NOMO-1 treated with DMSO at 0.1 percent for 48 hours (cell line): ENCODE results near the gene SLC1A3.
A peak's percentile ranks its signal among the peaks of the same experiment; 100 is the strongest.

Experiments used
- DNase-seq: peaks from one replicate; lab custom pipeline; 2025; ENCODE audit not compliant: unreplicated experiment; lab: John Stamatoyannopoulos, UW

Gene SLC1A3

DNA sequence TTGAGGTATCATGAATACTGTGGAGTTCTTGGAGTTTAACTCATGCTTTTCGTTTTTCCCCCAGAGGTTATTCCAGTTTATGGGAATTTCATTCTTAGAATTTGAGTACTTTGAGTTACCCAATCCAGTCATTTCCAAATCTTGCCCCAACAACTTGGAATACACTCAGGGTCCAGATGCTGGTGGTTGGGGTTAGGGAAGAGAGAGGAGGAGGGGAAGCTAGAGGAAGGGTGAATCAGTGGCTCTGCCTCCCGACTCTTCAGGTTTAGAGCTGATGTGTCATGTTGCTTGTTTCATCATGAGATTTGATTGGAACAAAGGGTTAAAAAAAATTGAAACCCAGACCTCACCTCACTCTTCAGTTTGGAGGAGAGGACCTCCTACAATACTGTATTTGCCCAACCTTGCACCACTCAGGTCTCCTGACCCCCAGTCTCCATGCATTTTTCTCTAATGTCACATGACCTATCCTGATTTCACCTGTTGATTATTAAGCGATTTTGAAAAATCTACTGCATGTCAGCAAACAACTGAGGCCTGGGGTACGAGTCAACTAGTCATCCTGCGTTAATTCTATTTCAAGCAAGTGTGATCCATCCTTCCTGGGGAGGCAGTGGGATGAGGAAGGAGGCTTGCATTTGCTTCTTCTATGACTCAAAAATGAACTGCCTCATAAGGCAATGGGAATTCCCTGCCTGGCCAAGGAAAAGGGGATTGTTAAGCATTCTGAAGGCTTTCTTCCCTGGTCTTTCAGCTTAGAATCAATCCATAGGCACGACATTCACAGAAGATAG, 6.2 kb upstream of the SLC1A3 start:
- DNase-seq = no peak

DNA sequence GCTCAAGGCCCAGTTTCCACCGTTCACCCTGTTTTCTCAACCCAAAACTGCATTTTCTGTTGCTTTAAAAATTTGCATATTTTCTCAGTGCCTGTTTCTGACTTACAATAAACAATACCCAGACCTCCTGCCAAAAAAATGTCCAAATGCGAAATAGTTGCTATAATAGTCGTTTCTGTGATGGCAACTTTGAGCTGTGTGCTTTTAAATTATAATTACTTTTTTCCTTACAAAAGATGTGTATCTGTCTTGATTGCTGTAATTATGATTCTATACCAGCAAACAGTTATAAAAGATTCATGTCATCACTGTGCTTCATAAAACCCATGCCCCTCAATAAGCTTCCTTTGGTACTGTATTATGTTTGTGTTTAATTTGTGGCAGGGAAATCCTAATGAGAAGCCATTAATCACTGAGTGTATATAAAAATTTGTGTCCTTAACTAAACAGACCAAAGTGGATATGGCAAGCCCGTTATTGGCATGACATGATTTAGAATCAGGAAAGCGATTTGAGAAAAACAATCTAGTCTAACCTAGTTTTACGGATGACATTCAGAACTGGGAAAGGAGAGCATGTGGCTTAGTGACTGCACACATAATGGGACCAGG, 5.4 kb upstream of the SLC1A3 start:
- DNase-seq = no peak

DNA sequence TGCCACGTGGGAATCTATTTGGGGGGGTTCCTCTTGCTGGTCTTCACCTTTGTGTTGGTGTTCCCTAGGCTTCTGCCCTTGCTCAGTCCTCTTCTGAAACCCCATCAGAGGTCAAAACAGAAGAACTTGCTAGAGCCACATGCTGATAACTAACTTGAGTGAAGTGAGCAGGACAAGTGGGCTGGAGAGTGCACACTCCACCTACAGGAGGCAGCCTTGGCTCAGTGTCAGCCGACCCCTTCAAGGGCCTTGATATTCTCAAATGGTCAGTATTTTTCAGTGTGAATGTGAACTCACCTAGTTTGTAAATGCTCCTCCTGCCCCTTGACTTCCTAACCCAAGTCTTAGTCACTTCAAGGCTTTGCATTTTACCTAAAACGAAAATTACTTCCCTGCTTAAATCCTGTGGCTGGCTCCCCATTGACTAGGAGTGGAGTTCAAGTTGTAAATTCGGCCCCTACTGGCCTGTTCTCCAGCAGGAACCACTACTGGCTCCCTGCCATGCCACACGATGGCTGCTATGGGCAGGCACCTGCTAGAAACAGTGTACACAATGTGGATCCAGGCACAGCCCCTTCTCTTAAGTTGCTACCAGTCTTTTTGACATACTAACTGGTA, 3.6 kb upstream of the SLC1A3 start:
- DNase-seq = peak; percentile 32

DNA sequence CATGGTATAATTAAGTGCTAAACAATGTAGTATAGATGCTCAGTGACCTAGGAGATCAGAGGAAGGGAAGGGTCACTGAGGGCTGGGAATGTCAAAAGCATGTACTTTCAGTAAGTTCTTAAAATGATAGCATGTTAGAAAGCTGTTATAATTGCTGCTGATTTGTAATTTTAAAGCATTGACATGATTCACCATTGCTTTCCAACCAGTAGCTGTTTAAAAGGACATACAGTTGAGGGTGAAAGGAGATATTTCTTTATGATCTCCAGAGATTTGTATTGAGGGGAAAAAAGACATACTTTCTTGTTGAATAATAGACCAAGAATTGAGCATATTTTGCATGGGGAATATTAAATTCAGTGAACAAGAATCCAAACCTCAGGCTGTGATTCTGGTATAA, 1.2 kb upstream of the SLC1A3 start:
- no peak for DNase-seq

DNA sequence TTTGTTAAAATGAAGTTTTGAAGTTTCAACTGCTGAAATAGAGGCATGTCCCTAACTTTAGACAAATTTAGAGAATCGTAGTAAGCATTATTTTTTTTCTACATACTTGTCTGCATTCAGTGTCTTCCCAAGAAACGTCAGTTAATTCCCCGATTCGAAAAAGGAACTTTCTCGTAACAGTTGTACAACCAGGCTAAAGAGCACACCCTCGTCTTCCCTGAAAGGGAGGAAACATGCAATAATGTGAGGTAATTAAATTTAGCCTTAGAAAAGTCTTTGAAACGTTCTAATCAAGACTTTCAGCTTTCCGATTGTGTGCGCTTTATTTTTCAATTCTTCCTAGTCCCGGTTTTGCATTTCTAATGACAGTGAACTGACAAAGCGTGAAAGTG, 374 bp upstream of the SLC1A3 start:
- peak; percentile 62 for DNase-seq

DNA sequence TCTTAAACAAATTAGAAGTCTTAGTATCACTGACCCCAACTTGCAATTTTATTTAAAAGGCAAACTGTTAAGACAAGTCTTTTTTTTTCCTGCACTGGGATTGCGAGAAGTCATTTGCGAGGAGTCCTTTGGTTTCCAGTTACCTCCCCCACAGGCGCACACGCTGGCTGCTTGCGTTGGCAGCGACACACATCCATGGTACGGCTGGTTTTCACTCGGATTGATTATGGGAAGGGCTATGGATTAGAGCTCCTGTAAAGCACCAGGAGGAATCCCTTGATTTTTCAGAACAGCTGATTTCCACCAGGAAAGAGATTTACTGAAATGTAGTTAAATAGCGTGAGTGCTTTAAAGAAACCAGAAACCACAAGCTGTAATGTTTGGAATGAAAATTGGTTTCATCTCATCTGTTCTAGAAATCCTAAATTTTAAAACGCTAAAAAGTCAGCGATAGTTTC, 737 bp downstream of the SLC1A3 start:
- DNase-seq = peak; percentile 55

DNA sequence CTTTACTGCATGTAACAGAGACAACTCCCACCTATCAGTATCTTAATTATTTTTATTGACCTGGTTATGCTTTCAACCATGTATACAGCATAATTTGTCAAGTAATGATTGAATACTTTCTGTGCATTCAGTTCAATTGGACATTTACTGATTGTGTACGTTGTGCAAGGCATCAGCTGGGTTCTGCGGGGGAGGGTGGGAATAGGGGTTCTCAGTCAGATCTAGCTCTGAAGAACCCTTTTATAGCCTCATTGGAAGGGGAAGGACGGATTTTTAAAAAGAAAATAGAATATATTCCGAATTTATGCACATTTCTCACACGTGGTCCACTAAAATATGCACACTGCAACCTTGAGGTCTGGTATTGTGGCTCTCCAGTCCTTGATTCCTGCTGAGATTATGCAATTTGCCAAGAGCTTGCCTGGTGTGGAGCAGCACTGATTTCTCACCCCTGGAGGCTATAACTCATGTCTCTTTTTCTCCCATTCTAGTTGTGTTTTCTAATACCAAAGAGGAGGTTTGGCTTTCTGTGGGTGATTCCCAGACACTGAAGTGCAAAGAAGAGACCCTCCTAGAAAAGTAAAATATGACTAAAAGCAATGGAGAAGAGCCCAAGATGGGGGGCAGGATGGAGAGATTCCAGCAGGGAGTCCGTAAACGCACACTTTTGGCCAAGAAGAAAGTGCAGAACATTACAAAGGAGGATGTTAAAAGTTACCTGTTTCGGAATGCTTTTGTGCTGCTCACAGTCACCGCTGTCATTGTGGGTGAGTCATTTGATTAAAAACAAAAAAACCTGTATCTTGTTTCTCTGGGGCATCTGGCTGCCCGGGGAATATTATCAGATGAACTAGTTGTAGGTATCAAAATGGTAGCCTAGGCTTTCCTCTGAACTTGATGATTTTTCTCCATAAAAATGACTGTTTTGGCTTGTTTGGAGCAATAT, 1.7 kb downstream of the SLC1A3 start:
- peak; percentile 19 for DNase-seq

DNA sequence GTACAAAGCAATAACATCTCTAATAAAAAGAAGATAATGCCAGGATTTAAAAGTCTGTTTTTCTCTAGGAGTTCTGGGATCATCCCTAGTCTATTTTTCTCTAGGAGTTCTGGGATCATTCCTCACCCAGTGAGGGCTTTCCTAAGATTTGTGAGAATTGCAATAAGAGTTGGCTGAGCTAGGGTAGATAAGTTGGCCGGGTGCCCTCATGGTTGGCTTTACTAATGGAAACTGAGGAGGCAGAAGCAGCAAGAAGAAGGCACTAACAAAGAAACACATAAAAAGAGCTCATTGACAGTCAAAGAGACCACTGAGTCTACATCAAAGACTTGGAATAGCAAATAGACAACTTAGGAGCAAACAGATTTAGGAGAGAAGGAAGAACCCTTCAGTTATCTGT, 4.2 kb downstream of the SLC1A3 start:
- no peak for DNase-seq

DNA sequence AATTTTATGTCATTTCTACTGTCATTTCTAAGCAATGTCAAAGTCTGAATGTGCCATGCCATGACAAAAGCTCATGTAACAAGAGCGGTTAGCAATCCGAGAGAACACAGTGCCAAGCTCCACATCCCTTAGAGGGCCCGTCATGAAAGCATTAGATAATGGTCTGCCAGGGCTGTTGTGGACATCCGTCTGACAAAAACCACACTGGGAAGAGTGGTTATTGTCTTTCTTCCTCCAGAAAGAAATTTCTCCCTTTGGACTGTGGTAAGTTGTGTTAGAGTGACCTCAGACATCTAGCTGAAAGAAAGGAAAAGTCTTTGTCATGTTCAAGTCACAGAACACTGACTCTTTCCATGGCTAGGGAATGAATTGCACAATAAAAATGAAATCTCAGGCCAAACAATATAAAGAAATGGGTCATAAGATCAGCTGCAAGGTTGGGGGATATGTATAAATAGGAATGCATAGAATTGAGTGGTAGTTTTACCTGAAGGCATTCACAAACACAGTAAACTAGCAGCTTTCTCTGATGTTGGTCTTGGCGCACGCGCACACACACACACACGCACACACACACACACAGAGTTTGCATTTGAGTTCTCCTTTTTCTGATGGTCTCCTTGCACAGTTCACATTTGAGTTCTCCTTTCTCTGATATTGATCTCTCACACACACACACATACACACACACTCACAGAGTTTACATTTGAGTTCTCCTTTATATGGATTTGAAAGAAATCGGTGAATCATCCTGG, 5.3 kb downstream of the SLC1A3 start:
- no peak for DNase-seq

DNA sequence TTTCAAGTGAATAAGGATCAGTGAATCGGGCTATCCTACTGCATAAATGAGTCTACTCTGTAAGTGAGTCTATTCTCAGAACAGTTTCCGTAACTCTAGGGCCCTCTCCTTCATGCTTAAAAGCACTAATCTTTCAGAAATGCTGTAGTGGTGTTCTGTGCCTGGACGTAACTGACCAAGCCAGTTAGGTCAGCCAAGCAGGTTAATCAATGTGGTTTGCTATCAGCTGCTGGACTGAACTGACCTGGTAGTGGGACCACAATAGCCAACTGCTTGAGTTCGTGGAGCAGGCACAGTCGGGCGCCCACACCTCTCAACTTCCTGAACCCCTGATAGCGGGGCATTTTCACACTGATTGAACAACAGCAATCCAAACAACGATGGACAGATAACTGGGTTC, 6.8 kb downstream of the SLC1A3 start:
- no peak for DNase-seq

DNA sequence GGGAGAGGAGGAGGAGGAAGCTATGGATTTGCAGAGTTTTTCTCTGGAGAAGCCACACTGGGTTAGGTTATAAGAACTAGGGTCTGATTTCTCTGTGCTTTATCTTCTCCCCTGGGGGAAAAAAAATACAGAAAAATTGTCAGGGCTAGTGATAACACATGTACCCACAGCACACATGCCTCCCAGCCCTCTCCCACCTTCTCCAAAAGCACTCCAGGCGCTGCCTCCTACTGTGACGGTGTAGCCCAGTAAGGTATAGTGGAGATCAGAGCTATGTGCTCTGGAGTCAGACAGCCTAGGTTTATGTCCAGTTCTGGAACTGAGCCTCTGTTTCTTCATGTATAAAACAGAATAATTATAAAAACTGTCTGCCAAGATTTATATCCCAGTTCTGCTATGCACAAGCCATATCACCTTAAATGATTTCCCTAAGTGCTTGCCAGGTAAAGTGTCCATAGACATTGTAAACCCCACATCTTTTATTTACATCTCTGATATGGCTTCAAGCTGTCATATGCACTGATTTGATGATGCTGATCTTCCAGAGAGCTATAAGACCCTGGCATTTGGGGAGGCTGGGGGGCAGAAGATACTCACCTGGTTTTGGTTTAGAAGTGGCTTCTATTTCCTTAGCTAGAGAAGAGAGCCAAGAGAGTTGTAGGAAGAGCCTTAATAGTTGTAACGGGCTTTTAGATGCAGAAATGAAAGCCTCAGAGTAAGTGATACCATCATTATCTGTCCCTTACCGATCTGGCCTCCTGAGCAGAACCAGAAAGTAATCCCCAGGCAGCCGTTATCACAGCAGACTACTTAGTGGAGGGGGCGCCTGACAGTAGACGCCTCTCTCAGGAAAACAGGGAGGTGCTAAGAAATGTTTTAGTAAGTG, 7.6 kb downstream of the SLC1A3 start:
- no peak for DNase-seq

DNA sequence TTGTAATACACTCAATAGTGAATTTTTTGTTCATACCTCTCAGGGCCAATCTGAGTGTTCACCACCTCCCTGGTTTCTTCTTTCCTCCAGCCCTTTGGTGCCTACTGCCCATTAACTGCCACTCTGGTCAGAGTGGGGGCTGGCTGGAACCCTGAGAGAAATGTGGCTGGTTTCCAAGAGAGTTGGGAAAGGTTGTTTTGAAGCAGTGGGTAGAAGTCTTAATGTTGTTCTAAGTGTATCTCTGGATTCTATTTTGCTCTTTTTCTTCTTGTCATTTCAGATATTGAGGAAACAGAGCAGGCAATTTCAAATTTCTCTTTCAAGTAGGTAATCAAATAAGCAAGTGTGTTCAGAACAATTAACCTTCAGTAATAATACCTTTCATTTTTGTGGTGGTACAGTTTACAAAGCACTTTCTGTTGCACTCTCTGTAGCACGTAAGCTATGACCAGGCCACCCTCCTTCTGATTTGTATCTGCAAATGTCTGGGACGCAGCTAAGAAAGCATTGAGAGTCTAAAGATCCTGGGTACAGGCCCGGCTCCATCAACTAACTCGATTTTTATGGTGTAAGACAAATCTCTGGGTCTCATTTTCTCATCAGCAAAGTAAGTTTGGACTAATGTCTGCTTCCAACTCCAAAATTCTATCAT, 8.4 kb downstream of the SLC1A3 start:
- DNase-seq = no peak

DNA sequence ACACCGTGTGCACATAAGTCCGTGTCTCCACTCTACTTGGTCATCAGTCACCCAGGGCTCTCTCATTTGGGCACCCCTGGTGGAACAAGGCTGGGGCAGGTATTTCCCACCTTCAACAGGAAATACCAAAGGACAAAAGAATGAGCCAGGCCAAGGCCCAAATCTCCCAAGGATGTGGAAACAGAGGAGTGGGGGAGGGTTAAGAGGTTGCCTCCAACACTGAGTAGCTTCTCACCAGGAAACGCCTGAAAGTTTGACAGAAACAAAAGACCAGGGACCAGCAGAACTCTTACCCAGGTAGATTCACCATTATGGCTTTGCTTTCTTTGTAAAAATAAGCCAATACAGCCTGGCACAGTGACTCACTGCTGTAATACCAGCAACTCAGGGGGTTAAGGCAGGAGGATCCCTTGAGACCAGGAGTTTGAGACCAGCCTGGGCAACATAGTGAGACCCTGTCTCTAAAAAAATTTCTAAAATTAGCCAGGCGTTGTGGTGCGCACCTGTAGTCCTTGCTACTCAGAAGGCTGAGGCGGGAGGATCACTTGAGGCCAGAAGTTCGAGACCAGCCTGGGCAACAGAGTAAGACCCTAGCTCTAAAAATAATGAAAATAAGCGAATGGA, 12.7 kb downstream of the SLC1A3 start:
- no peak for DNase-seq

DNA sequence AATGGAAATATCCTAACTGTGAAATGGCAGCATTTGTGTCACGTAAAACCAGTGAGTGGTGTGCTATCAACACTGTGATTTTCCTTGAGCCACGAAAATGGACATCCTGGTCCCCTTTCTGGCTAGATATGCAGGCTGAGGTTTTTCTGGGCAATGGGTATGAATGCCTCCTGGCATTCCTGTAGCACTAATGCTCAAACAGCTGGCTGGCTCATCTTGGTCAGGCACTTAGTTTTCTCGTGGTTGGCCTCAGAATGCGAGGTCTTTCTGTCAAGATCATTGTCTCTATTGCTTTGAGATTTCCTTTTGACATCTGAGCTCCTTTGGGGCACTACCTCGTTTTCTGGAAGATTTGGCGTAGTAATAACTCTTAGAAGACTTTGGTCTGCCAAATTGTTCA, 15.6 kb downstream of the SLC1A3 start:
- DNase-seq = no peak

DNA sequence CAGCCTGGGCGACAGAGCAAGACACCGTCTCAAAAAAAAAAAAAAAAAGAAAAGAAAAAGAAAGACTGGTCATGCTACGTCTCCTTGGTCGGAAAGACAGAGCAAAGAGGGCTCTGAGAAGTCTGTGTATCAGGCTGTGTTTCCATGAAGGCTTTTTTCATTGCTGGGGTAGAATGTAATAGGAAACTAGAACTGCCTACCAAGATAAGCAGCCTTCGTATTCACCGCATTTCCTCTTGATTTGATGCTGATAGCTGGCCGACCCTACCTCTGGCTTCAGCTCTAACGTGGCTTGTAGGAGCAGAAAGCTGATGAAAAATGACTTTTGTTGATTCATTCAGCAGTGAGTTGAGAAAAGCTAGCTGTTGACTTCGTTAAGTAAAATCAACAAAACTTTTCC, 17.4 kb downstream of the SLC1A3 start:
- DNase-seq = no peak

DNA sequence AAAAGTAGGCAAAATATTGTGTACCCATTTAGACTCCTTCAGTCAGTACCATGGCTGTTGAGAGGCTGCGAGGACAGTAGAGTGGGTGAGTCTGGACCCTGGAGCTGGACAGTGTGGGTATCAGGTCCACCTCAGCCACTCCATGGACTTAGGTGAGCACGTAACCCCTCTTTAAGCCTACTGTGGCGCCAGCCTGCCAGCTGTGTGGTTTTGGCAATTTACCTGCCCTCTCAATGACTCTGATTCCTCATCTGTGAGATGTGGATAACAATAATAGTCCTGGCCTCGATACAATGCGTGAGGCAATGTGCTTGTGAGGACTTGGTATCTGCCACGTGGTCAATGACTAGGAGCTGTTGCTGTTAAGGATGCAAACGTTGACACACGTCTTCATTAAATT, 17.9 kb downstream of the SLC1A3 start:
- no peak for DNase-seq

DNA sequence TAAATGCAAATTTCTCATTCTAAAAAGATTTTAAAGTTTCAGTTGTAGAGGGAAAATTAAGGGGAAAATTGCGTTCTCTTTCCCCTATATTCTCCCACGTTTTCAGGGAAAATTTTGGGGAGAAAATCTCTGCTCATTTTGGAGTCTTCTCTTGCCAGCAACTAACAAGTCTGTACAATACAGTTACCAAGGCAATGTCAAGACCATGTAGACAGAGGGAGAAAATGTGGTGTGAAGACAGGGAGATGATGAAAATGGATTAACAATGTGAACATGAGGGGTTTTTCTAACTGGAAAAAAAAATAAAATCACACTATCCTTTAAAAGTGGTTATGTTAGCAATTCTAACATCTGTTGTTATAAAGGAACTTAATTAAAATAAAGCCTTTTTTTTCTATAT, 22.3 kb downstream of the SLC1A3 start:
- DNase-seq = no peak

DNA sequence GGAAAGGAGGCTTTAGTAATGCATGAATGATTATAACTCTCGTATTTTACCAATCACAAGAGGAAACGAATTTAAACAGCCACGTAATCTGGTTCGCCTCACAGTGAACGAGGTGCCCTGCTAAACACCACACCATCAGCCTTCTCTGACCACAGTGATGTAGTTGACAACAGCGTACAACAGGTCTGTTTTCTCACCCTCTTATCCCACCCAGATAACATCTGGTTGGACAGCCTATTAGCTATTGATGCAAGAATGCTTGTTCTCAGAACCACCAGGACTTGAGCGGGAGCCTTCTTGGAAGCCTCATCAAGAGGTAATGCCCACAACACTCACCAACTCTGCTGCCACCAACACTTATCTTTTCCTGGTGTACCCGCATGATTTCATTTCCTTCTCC, 23.3 kb downstream of the SLC1A3 start:
- DNase-seq = no peak
